ENCODE measurements around the gene CD99L2. TPM values are rescaled to one million over a fixed set of nuclear protein-coding genes. Genes with fewer than 3 reads are reported as not detected.

CD99L2 gene
- total and polyA plus RNA-seq, 8 donors = 35.0 to 45.6 (median 41.0) TPM

GRCh38 chrX:150846130-150846529 lies 52.3 kb downstream of the CD99L2 start:
- no peak overlapping the region for H3K4me3 ChIP-seq

GRCh38 chrX:150845091-150845490 lies 53.4 kb downstream of the CD99L2 start:
- Histone ChIP-seq H3K36me3 (no peaks in the 10 kb centered on the region), H3K27me3 (no peaks in the 10 kb centered on the region), H3K9me3 (no peaks in the 10 kb centered on the region), H3K4me1 (peaks cover 0 to 29% of the 10 kb centered on the region in 2 donors), H3K4me3 (no peak overlapping the region), H3K27ac (no peak overlapping the region)
- no peak for TF ChIP-seq CTCF (IDR thresholded peaks at IDR 0.05)
- ATAC-seq = no peak
- DNase-seq = no peak
- intact Hi-C loops (cut with DNase I) = no loop called here

More at GRCh38 chrX:150846130-150846529, 52.3 kb downstream of the CD99L2 start:
- ATAC-seq (no peak), DNase-seq (no peak)
- Histone ChIP-seq H3K36me3 (no peaks in the 10 kb centered on the region), H3K4me1 (peaks cover 0 to 27% of the 10 kb centered on the region in 2 donors), H3K9me3 (no peaks in the 10 kb centered on the region), H3K27ac (no peak overlapping the region), H3K27me3 (no peaks in the 10 kb centered on the region)
- intact Hi-C loops (cut with DNase I) = no loop called here
- no peak for TF ChIP-seq CTCF (IDR thresholded peaks at IDR 0.05)

GRCh38 chrX:150844016-150844415 lies 54.5 kb downstream of the CD99L2 start:
- no peaks in the 10 kb centered on the region for H3K9me3 ChIP-seq
- no peaks in the 10 kb centered on the region for H3K36me3 ChIP-seq
- intact Hi-C loops (cut with DNase I) = no loop called here
- DNase-seq = no peak
- H3K4me1 ChIP-seq = peaks cover 0 to 20% of the 10 kb centered on the region in 2 donors
- no peaks in the 10 kb centered on the region for H3K27me3 ChIP-seq
- ATAC-seq = no peak
- no peak for TF ChIP-seq CTCF (IDR thresholded peaks at IDR 0.05)
- no peak overlapping the region for H3K4me3 ChIP-seq
- no peak overlapping the region for H3K27ac ChIP-seq

GRCh38 chrX:150842198-150842685 lies 56.2 kb downstream of the CD99L2 start:
- peak overlapping the region in 1 of 2 donors; percentile 76 for H3K27ac ChIP-seq
- DNase-seq (no peak), ATAC-seq (peak; percentile 63)
- TF ChIP-seq CTCF (IDR thresholded peaks at IDR 0.05) = no peak
- intact Hi-C loops (cut with DNase I) = no loop called here
- H3K4me1 ChIP-seq = peaks cover 0 to 17% of the 10 kb centered on the region in 2 donors
- H3K9me3 ChIP-seq = no peaks in the 10 kb centered on the region
- H3K36me3 ChIP-seq = no peaks in the 10 kb centered on the region
- H3K27me3 ChIP-seq = no peaks in the 10 kb centered on the region
- no peak overlapping the region for H3K4me3 ChIP-seq

- no peak for TF ChIP-seq CTCF (IDR thresholded peaks at IDR 0.05)
- no peaks in the 10 kb centered on the region for H3K36me3 ChIP-seq
- H3K4me1 ChIP-seq = peaks cover 0 to 13% of the 10 kb centered on the region in 2 donors
- intact Hi-C loops (cut with DNase I) = no loop called here
- ATAC-seq (peak; percentile 73), DNase-seq (no peak)
- no peaks in the 10 kb centered on the region for H3K27me3 ChIP-seq
- H3K9me3 ChIP-seq = no peaks in the 10 kb centered on the region
- H3K27ac ChIP-seq = peak overlapping the region in 1 of 2 donors; percentile 76
- H3K4me3 ChIP-seq = no peak overlapping the region
Observed at GRCh38 chrX:150841456-150842197, 56.8 kb downstream of the CD99L2 start.

Measured in left lung (tissue), 10 donors.